GM23338 (cell line): ENCODE data around the gene HOXC5. TPM values are rescaled to one million over a fixed set of nuclear protein-coding genes. Genes with fewer than 3 reads are reported as not detected.

Source experiments
- ATAC-seq: fragments of 200-7000 bp; cut with Tn5 transposase; 3 replicates; pipeline ENCODE4 v1.9.1; 2020
- DNase-seq: peaks from one replicate; pipeline ENCODE4 v3.0.0-alpha.2; 2015; ENCODE audit warnings: low spot score
- H2AFZ ChIP-seq: fragments of 200-600 bp; sonication (generic); 2 replicates; pipeline ENCODE4 v1.8.0; 2016; ENCODE audit warnings: antibody characterized with exemption, mild to moderate bottlenecking, moderate library complexity
- H3F3A ChIP-seq: fragments of 200-600 bp; sonication (generic); replicated peaks from 2 replicates; pipeline ENCODE4 v1.8.0; 2017; ENCODE audit warnings: antibody characterized with exemption, mixed run types, low read depth
- H3K27ac ChIP-seq: fragments of 200-600 bp; sonication (generic); 2 replicates; pipeline ENCODE4 v1.6.1; 2016; ENCODE audit warnings: low read depth
- H3K27me3 ChIP-seq: fragments of 200-600 bp; sonication (generic); 2 replicates; pipeline ENCODE4 v1.8.0; 2016; ENCODE audit warnings: mild to moderate bottlenecking, mixed run types, moderate library complexity; ENCODE audit not compliant: insufficient read depth
- H3K36me3 ChIP-seq: fragments of 200-600 bp; sonication (generic); 2 replicates; pipeline ENCODE4 v1.8.0; 2016; ENCODE audit warnings: mild to moderate bottlenecking; ENCODE audit not compliant: insufficient read depth
- H3K4me1 ChIP-seq: fragments of 200-600 bp; sonication (generic); 2 replicates; pipeline ENCODE4 v1.8.0; 2016; ENCODE audit warnings: mild to moderate bottlenecking, moderate library complexity; ENCODE audit not compliant: insufficient read depth
- H3K4me2 ChIP-seq: fragments of 200-600 bp; sonication (generic); 2 replicates; pipeline ENCODE4 v1.7.1; 2017; ENCODE audit warnings: mixed run types
- H3K4me3 ChIP-seq: fragments of 200-600 bp; sonication (generic); 2 replicates; pipeline ENCODE4 v1.6.1; 2016; ENCODE audit warnings: mixed run types
- H3K79me2 ChIP-seq: fragments of 200-600 bp; sonication (generic); replicated peaks from 2 replicates; pipeline ENCODE4 v1.8.0; 2017; ENCODE audit warnings: mild to moderate bottlenecking; ENCODE audit not compliant: insufficient read depth
- H3K9me2 ChIP-seq: fragments of 200-600 bp; sonication (generic); 2 replicates; pipeline ENCODE4 v1.8.0; 2017; ENCODE audit not compliant: insufficient read depth
- H4K20me1 ChIP-seq: fragments of 200-600 bp; sonication (generic); replicated peaks from 2 replicates; pipeline ENCODE4 v1.8.0; 2017; ENCODE audit warnings: mild to moderate bottlenecking; ENCODE audit not compliant: insufficient read depth
- H3K27ac Mint-ChIP-seq: 2 replicates; pipeline ENCODE4 v1.8.0; 2020; ENCODE audit warnings: inconsistent platforms, mild to moderate bottlenecking, moderate library complexity, mixed read lengths
- H3K27me3 Mint-ChIP-seq: 3 replicates; pipeline ENCODE4 v1.8.0; 2022; ENCODE audit warnings: low read depth, mild to moderate bottlenecking, moderate library complexity, mixed read lengths, inconsistent platforms; ENCODE audit not compliant: insufficient read depth, poor library complexity
- H3K36me3 Mint-ChIP-seq: 3 replicates; pipeline ENCODE4 v1.8.0; 2021; ENCODE audit warnings: low read depth, mild to moderate bottlenecking, inconsistent platforms, moderate library complexity, mixed read lengths
- H3K4me1 Mint-ChIP-seq: 3 replicates; pipeline ENCODE4 v1.8.0; 2020; ENCODE audit warnings: mild to moderate bottlenecking, inconsistent platforms, mixed read lengths
- H3K4me3 Mint-ChIP-seq: 3 replicates; pipeline ENCODE4 v1.8.0; 2021; ENCODE audit warnings: moderate library complexity, mild to moderate bottlenecking, inconsistent platforms, mixed read lengths
- H3K9me3 Mint-ChIP-seq: 3 replicates; pipeline ENCODE4 v1.8.0; 2020; ENCODE audit warnings: moderate library complexity, mild to moderate bottlenecking, inconsistent platforms, mixed read lengths
- EZH2 ChIP-seq: fragments of 200-600 bp; sonication (generic); IDR thresholded peaks from one replicate; pipeline ENCODE4 v1.8.0; 2017; ENCODE audit warnings: antibody characterized with exemption, mild to moderate bottlenecking, low read depth; ENCODE audit not compliant: unreplicated experiment
- POLR2AphosphoS5 ChIP-seq: IDR thresholded peaks from 2 replicates; pipeline ENCODE4 v1.6.1; 2016; ENCODE audit warnings: antibody characterized with exemption, low read depth
- ZNF331 ChIP-seq: fragments of 250-450 bp; sonication (Bioruptor Pico); IDR thresholded peaks from 2 replicates; pipeline ENCODE4 v1.5.0; 2020; ENCODE audit warnings: low read depth, mild to moderate bottlenecking, moderate library complexity
- polyA plus RNA-seq: library from polyadenylated mRNA; unstranded; fragments of >200 nt; fragmentation: Nextera tagmentation; extraction: Ambion mirVana; gene quantifications from 2 replicates; pipeline ENCODE4 v1.2.1, GENCODE V29; 2016
- total RNA-seq: library from RNA; depleted of rRNA; stranded (reverse); fragments of >200 nt; shearing (Covaris generic); gene quantifications from 2 replicates; pipeline ENCODE4 v1.2.3, GENCODE V29; 2014
- TF ChIP-seq, protein P1 (sequence below), 2 experiments: fragments of 200-600 bp in 1 of 2; sonication (generic) in 1 of 2; conservative IDR thresholded peaks; 2 replicates each; pipeline versions ENCODE4 v1.5.1 to v1.6.1; 2016 to 2017; ENCODE audit warnings: antibody characterized with exemption in 2 of 2, low read depth in 2 of 2, mild to moderate bottlenecking in 2 of 2, moderate library complexity in 1 of 2

The HOXC5 gene
- total and polyA plus RNA-seq, 2 experiments from 2014 or later, result not detected

DNA sequence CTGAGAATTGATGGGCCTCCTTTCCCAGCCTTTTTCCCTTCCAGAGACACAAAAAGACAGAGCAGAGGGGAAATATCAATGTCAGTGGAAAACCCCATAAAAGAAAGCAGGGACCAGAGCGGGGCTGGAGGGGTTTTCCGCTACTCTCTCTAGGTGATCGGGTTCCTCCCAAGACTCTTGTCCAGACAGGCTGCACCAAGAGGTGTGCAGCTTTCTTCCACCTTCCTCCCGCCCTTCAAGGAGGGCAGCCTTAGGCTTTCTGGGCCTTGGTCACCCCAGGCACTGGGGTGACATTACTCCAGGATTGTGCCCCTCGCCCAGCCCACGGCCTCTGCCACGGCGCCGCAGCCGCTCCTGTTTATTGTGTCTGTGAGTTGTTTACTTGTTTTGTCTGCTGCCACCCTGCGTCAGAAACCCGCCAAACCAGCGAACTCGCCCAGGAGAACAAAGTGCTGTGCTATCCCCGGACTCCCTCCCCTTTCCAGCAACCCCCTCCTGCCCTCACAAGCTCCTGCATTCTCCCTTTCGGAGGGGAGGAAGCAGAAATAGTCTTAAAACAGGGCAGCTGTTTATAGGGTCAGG, 11.3 kb upstream of the HOXC5 start:
- Mint-ChIP-seq H3K27me3 (peaks cover 98% of the 10 kb centered on the region), H3K4me1 (peaks cover 28% of the 10 kb centered on the region), H3K27ac (no peak overlapping the region), H3K36me3 (no peaks in the 10 kb centered on the region; the same call in 2 of the 3 replicates), H3K4me3 (no peak overlapping the region), H3K9me3 (peaks cover 3% of the 10 kb centered on the region; the same call in 2 of the 3 replicates)
- TF ChIP-seq POLR2AphosphoS5, result 0 out of 2 replicates have a peak, but pooled peaks have one; percentile 32
- TF ChIP-seq, protein P1, sequence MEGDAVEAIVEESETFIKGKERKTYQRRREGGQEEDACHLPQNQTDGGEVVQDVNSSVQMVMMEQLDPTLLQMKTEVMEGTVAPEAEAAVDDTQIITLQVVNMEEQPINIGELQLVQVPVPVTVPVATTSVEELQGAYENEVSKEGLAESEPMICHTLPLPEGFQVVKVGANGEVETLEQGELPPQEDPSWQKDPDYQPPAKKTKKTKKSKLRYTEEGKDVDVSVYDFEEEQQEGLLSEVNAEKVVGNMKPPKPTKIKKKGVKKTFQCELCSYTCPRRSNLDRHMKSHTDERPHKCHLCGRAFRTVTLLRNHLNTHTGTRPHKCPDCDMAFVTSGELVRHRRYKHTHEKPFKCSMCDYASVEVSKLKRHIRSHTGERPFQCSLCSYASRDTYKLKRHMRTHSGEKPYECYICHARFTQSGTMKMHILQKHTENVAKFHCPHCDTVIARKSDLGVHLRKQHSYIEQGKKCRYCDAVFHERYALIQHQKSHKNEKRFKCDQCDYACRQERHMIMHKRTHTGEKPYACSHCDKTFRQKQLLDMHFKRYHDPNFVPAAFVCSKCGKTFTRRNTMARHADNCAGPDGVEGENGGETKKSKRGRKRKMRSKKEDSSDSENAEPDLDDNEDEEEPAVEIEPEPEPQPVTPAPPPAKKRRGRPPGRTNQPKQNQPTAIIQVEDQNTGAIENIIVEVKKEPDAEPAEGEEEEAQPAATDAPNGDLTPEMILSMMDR (conservative IDR thresholded peaks at IDR 0.05; ENCODE audit: low read depth in 2 of 2), result peak; percentile 47 to 51
- TF ChIP-seq ZNF331 (CRISPR knock-in tag), result no peak
- peak; percentile 87 for TF ChIP-seq EZH2
- Histone ChIP-seq H3K4me3 (no peak overlapping the region), H3K4me1 (peaks cover 50% of the 10 kb centered on the region), H3K9me2 (no peaks in the 10 kb centered on the region), H3K27ac (no peak overlapping the region), H3K4me2 (peak overlapping the region; percentile 52; the same call in 1 of the 2 replicates), H3K79me2 (no peaks in the 10 kb centered on the region), H4K20me1 (peaks cover 48% of the 10 kb centered on the region), H2AFZ (no peak overlapping the region), H3K36me3 (no peaks in the 10 kb centered on the region; the same call in 1 of the 2 replicates), H3K27me3 (peaks cover 100% of the 10 kb centered on the region), H3F3A (peaks cover 33% of the 10 kb centered on the region; the same call in 1 of the 2 replicates)
- DNase-seq, result peak; percentile 86
- peak; percentile 5; the same call in 2 of the 3 replicates for ATAC-seq

DNA sequence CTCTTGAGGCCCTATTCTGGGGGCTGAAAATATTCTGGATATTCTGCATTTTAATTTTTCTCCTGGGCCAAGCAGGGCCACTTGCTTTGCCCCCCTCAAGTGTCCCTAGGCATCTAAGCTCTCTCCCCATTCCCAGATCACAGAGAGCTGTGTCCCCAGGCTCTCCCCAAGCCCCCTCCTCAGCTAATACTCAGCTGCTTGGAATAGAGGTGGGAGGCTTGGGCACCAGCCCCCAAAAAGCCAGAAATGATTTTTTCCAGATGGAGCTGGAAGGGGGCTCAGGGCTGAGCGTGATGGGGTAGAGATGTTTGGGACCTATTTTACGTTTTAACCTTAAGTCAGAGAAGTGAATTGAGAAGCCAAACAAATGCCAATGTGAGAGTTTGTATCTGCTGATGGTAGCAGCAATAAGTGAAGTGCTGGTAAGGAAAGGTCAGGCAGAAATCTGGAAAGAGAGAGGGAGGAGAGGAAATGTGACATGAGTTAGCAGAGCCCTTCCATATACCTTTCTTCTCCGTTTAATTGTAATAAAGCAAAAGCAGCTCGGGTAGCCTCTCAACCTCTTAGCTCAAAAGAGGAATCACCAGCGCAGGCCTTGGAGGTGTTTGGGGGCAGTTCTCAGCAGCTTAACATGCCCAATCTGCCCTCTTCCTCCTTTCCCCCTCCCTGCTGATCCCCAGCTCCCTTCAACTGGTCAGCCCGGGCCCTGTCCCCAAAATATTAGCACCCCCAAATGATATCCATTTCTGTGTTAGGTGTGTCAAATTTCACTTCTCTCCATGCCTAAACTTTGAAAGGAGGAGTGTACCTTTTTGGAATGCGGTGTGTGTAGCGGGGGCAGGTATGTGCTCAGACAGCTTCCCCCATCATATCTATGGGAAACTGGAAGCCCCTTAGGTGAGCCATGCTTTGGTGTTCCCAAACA, 9.6 kb upstream of the HOXC5 start:
- ATAC-seq, result no peak

More for the DNA sequence above, 9.6 kb upstream of the HOXC5 start:
- no peak overlapping the region for H3K4me3 Mint-ChIP-seq
- peaks cover 22% of the 10 kb centered on the region for H3K4me1 Mint-ChIP-seq
- H3K36me3 Mint-ChIP-seq, result no peaks in the 10 kb centered on the region; the same call in 2 of the 3 replicates
- DNase-seq, result no peak
- H3K4me3 ChIP-seq, result 0 out of 2 replicates have a peak overlapping the region, but pooled peaks have one; percentile 26
- H3K4me1 ChIP-seq, result peaks cover 42% of the 10 kb centered on the region
- no peak overlapping the region for H3K27ac Mint-ChIP-seq
- peaks cover 100% of the 10 kb centered on the region for H3K27me3 ChIP-seq
- H3K9me3 Mint-ChIP-seq, result peaks cover 3% of the 10 kb centered on the region; the same call in 2 of the 3 replicates
- H3F3A ChIP-seq, result peaks cover 40% of the 10 kb centered on the region; the same call in 1 of the 2 replicates
- H4K20me1 ChIP-seq, result peaks cover 57% of the 10 kb centered on the region
- no peaks in the 10 kb centered on the region for H3K9me2 ChIP-seq
- H3K79me2 ChIP-seq, result no peaks in the 10 kb centered on the region
- peaks cover 98% of the 10 kb centered on the region for H3K27me3 Mint-ChIP-seq
- H3K36me3 ChIP-seq, result no peaks in the 10 kb centered on the region; the same call in 1 of the 2 replicates
- no peak overlapping the region for H2AFZ ChIP-seq
- no peak overlapping the region for H3K4me2 ChIP-seq
- TF ChIP-seq EZH2 (peak; percentile 37), ZNF331 (CRISPR knock-in tag) (no peak)
- no peak overlapping the region for H3K27ac ChIP-seq
